Stimulated activated CD8-positive, alpha-beta memory T cell treated with anti-CD3 and anti-CD28 coated beads, Interleukin-4, amount 100 ng/mL, for 1 hour (primary cell): Measurements from ENCODE around the gene NUBPL.
"Not testable (repeated sequence)": the region's sequence is repeated elsewhere in the genome, so short reads cannot be mapped to it uniquely, and the experiment has no call there.

Source experiments
- DNase-seq, 2 donors: peaks; one replicate each; pipeline ENCODE4 v3.0.0-alpha.2; 2020; ENCODE audit warnings: low read depth in 2 of 2, low spot score in 1 of 2

The NUBPL gene

GRCh38 chr14:31806249-31806648 is 245.0 kb downstream of the NUBPL start:
- no peak for DNase-seq

DNA sequence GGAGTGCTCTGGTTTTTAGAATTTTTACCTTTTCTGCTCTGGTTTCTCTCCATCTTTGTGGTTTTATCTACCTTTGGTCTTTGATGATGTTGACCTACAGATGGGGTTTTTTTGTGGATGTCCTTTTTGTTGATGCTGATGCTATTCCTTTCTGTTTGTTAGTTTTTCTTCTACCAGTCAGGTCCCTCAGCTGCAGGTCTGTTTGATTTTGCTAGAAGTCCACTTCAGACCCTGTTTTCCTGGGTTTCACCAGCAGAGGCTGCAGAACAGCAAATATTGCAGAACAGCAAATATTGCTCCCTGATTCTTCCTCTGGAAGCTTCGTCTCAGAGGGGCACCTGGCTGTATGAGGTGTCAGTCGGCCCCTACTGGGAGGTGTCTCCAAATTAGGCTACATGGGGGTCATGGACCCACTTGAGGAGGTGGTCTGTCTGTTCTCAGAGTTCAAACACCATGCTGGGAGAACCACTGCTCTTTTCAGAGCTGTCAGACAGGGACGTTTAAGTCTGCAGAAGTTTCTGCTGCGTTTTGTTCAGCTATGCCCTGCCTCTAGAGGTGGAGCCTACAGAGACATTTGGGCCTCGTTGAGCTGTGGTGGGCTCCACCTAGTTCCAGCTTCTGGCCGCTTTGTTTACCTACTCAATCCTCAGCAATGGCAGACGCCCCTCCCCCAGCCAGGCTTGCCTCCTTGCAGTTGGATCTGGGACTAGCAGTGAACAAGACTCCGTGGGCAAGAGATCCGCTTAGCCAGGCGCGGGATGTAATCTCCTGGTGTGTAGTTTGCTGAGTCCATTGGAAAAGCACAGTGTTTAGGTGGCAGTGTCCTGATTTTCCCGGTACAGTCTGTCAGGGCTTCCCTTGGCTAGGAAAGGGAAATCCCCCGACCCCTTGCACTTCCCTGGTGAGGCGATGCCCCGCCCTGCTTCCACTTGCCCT is 250.8 kb downstream of the NUBPL start:
- DNase-seq: not testable (repeated sequence)

- not testable (repeated sequence) for DNase-seq
Measured at GRCh38 chr14:31813724-31814490, 252.7 kb downstream of the NUBPL start.

DNA sequence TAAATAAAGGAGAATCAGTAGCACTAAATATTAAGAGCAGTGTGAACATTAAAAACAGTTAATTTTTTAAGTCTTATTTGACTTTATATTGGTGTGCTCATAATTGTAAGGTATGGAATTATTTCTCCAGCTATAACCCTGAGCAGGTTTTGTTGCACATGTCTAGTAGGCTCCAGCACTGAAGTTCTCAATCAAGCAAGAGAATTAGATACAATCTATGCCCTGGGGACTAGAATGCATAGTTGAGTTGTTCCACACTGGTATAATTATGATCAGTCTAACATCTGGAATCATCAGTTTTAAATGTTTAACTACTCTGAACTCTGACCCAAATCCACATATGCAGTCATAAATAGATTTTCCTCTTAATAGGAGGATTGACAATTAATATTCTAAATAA is 258.1 kb downstream of the NUBPL start:
- no peak for DNase-seq

DNA sequence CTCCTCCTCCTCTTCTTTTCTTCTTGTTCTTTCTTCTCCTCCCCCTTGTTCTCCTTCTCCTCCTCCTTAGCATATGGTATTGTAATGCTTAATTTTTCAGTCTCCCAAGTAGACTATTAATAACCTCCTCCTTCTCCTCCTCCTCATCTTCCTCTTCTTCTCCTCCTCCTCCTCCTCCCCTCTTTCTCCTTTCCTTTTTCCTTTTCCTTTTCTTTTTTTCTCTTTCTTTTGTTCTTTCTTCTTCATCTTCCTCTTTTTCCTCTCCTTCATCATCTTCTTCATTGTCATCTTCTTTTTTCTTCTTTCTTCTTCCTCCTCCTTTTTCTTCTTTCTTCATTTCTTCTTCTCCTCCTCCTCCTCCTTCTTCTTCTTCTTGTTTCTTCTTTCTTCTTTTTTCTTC is 264.3 kb downstream of the NUBPL start:
- DNase-seq: no peak

GRCh38 chr14:31827325-31827724 is 266.1 kb downstream of the NUBPL start:
- DNase-seq: no peak

- DNase-seq: no peak
Measured at GRCh38 chr14:31828946-31829868, 268.0 kb downstream of the NUBPL start.

GRCh38 chr14:31834616-31835015 is 273.4 kb downstream of the NUBPL start:
- no peak for DNase-seq

DNA sequence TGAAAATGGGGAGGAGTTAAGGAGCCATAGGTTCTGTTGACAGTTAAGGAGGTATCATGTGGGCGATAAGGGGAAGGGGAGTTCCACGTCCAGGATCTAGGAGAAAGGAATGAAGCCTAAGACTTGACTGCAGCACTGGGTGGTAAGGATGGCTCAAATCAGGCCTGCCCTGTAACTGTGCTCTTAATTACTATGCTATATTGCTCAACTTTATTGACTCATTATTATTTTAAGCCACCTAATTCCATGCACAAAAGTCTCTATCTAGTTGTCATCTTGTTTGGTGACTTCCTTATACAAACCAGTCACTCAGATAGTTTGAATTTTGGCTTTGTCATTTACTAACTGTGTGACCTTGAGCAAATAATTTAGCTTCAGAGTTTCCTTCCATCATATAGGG is 273.8 kb downstream of the NUBPL start:
- DNase-seq: no peak

DNA sequence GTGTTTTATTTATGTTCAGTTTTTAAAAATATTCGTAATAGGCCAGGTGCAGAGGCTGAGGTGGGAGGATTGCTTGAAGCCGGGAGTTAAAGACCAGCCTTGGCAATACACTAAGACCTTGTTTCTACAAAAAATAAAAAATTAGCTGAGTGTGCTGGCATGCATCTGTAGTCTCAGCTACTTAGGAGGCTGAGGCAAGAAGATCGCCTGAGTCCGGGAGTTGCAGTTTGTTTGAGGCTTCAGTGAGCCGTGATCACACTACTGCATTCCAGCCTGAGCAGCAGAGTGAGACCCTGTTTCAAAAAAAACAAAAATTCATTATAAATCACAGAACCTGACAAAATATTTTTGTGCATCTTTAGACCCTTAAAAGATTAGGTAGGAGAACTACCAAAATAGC is 275.8 kb downstream of the NUBPL start:
- DNase-seq: no peak

GRCh38 chr14:31842899-31843298 is 281.7 kb downstream of the NUBPL start:
- no peak for DNase-seq

- DNase-seq: no peak
Measured at GRCh38 chr14:31843361-31844091, 282.3 kb downstream of the NUBPL start.

DNA sequence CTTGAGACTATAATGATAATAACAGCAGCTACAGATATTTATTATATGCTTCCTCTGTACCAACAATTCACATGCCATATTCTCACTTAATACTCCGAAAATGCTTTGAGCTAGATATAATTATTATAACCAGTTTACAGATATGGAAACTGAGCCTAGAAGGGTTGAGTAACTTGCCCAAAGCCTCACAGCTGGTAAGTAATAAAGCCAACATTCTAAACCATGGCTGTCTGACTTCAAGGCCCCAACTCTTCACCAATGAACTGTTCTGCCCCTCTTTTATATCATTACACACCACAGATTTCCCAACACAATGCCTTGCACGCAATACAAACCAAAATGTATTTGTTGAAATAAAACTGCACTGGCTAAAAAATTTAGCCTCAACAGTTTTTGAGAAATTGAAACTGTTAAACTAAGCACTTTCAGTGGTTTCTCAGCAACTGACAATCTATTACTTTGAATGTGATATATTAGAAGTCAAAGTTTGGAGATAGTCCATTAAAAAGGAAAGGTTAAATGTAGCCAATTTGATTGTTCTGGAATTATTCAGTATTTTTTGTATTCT is 293.4 kb downstream of the NUBPL start:
- DNase-seq: no peak

GRCh38 chr14:31855262-31855661 is 294.1 kb downstream of the NUBPL start:
- no peak for DNase-seq

- not testable (repeated sequence) for DNase-seq
Measured at GRCh38 chr14:31856003-31856402, 294.8 kb downstream of the NUBPL start.

- DNase-seq: no peak
Measured at GRCh38 chr14:31858868-31859267, 297.7 kb downstream of the NUBPL start.

DNA sequence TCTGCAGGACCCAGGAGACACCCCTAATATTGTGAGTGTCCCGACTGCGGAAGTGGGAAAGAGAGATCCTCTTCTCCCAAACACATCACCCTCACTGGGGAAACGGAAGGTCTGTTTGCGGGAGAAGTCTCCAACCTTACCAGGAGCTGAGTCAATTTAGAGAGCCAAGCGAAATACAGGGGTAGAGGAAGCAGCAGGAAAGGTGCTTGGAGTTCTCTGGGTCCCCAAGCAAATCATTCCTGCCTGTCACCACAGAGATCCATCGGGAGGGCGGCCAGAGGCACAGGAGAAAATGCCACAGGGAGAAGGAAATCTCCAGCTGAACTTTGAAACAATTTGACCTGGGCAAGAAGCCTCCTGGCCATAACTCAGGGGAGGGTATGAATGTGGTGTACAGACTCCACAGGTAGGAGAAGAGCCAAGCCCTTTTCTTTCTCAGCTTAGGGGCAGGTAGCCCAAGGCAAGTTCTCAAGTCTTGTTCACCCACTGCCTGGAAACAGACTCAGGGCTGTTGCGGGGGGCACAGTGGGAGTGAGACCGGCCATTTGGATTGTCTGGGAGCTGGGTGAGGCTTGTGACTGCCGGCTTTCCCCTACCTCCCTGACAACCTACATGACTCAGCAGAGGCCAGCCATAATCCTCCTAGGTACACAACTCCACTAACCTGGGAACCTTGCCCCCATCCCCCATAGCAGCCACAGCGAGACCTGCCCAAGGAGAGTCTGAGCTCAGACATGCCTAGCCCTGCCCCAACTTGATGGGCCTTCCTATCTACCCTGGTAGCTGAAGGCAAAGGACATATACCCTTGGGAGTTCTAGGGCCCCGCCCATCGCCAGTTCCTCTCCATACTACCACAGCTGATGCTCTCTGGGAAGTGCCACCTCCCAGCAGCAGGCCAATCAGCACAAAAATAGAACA is 304.0 kb downstream of the NUBPL start:
- no peak for DNase-seq

DNA sequence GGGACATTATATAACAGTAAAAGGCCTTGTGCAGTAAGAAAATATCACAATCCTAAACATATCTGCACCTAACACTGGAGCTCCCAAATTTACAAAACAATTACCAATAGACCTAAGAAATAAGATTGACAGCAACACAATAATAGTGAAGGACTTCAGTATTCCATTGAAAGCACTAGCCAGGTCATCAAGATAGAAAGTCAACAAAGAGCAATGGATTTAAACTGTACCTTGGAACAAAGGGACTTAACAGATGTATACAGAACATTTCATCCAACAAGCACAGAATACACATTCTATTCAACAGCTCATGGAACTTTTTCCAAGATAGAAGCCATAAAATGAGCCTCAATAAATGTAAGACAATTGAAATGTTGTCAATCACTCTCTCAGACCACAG is 306.4 kb downstream of the NUBPL start:
- no peak for DNase-seq

DNA sequence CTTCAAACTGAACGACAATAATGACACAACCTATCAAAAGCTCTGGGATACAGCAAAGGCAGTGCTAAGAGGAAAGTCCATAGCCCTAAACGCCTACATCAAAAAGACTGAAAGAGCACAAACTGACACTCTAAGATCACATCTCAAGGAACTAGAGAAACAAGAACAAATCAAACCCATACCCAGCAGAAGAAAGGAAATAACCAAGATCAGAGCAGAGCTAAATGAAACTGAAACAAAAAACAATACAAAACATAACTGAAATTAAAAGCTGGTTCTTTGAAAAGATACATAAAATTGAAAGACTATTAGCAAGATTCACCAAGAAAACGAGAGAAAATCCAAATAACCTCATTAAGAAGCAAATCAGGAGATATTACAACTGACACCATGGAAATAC is 306.9 kb downstream of the NUBPL start:
- DNase-seq: not testable (repeated sequence)
